Hematopoietic multipotent progenitor cell treated with erythropoietin and hydrocortisone succinate and interleukin-3 and kit ligand, for 15 days (in vitro differentiated cells): Measurements from ENCODE around the gene ZNF358.
A peak's percentile ranks its signal among the peaks of the same experiment; 100 is the strongest.

Experiments
- DNase-seq: peaks from one replicate; pipeline ENCODE4 v3.0.0-alpha.2; 2015; ENCODE audit warnings: low spot score

Gene ZNF358

DNA sequence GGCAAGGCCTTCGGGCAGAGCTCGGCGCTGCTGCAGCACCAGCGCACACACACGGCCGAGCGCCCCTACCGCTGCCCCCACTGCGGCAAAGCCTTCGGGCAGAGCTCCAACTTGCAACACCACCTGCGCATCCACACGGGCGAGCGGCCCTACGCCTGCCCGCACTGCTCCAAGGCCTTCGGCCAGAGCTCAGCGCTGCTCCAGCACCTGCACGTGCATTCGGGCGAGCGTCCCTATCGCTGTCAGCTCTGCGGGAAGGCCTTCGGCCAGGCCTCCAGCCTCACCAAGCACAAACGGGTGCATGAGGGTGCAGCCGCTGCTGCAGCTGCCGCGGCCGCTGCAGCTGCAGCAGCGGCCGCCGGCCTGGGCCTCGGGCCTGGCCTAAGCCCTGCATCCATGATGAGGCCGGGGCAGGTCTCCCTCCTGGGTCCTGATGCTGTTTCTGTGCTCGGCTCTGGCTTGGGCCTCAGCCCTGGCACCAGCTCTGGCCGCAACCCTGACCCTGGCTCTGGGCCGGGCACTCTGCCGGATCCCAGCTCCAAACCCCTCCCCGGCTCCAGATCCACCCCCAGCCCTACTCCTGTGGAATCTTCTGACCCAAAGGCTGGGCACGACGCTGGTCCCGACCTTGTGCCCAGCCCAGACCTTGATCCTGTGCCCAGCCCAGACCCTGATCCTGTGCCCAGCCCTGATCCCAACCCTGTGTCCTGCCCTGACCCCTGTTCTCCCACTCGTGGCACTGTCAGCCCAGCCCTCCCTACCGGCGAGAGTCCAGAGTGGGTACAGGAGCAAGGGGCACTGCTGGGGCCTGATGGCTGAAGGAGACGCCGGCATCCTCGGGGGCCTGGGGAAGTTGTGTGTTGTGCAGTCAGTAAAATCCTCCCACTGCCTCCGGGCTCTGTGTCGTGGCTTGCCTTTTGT, 4.5 kb downstream of the ZNF358 start:
- DNase-seq = no peak

DNA sequence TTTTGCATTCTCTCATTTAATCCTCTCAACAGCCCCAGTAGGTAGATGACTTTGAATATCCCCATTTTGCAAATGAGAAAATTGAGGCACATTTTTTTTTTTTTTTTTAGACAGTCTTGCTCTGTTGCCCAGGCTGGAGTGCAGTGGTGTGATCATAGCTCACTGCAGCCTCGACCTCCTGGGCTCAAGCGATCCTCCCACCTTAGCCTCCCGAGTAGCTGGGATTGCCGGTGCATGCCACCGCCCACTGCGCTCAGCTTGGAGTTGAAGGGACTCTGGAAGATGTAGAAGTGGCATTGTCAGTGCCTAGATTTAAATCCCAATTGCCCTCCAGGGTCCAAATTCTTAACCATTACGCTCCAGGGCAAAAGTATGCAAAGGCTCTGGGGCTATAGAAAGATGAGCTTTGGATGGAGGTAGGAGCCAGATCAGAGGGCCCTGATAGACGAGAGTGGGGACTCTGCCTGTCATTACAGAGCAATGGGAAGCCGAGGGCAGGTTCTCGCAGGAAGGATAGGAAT, 5.7 kb downstream of the ZNF358 start:
- DNase-seq = no peak

DNA sequence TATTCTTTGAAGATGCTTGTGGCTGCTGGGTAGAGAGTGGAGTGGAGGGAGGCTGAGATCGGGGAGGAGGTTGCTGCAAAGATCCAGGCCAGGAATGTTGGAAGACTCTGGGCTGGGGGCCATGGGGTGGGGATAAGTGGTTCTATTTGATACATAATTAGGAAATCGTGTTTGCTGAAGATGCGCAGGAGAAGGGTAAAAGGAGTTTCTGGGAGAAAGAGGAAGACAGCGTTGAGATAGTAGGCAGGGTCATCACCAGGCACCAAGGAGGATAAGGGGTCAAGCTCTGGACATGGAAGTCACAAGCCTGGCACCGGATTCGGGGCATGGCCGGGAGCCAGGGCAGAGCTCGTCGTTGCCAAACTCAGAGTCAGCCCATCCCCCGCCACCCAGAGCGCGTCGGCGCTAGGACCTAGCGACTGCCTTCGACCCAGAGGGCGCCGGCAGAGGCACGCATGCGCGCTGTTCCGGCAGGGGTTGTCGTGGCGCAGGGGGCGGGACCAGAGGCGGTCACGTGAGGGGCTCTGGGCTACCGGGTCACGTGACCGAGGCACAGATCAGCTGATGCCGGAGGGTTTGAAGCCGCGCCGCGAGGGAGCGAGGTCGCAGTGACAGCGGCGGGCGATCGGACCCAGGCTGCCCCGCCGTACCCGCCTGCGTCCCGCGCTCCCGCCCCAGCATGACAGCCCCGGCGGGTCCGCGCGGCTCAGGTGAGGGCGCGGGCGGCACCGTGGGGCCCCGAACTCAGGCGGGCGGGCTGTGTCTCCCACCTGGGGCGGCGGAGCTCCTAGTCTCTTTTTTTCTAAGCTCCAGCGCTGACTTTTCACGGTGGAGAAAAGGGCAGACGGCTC, 6.4 kb downstream of the ZNF358 start, which contains the start of gene MCOLN1:
Gene MCOLN1 (plus strand): TSS at position 553 of the 851 bp plus-strand sequence. CDS start 127 bp downstream, at position 680.
- DNase-seq = peak; percentile 99

DNA sequence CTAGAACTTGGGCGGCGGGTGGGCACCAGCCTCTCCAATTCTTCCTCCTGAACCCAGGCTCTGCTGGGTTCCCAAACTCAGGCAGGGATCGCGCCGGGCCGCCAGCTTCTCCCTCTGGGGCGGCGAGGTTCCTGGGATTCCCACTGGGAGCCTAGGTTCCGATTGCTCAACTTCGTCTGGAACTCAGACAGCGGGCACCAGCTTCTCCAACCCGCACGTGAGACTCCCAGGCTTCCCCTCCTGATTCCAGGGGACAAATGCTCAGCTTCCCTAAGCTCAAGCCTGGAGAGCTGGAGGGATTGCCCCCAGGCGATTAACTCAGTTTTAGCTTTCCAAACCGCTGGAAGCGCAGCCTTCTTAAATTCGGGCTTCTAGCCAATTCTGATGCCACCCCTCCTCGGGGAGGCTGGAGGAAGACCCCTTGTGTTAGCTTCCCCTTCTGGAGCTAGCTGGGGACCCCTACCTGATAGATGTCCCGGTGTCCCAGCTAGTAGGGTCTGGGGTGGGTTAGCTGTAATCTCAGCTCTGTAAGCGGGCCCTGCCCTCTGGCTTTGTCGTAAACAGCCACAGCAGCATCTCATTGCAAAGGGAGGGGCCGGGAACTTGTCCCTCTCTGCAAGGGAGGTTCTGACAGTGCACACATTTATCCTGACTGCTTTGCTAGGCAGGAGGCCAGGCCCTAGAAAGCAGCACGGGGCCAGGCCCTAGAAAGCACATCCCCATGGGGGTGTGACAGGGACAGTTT, 7.2 kb downstream of the ZNF358 start:
- DNase-seq = peak; percentile 60

DNA sequence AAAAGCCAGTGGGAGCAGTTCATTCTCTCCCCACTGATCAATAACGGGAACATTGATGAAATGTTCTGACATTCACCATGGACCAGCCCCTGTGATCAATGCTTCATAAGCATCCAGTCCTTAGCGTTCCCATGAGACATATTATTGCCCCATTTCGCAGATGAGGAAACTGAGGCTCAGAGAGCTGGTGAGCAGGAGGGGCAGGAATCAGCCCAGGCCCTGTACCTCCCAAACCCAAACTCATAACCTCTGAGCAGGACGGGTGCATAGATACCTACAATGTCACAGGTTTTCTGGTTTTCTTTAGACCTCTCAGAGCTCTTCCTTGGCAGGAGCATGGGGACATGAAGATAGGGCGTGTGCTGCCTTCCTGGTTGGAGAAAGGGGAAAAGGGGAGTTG, 8.6 kb downstream of the ZNF358 start:
- DNase-seq = no peak

DNA sequence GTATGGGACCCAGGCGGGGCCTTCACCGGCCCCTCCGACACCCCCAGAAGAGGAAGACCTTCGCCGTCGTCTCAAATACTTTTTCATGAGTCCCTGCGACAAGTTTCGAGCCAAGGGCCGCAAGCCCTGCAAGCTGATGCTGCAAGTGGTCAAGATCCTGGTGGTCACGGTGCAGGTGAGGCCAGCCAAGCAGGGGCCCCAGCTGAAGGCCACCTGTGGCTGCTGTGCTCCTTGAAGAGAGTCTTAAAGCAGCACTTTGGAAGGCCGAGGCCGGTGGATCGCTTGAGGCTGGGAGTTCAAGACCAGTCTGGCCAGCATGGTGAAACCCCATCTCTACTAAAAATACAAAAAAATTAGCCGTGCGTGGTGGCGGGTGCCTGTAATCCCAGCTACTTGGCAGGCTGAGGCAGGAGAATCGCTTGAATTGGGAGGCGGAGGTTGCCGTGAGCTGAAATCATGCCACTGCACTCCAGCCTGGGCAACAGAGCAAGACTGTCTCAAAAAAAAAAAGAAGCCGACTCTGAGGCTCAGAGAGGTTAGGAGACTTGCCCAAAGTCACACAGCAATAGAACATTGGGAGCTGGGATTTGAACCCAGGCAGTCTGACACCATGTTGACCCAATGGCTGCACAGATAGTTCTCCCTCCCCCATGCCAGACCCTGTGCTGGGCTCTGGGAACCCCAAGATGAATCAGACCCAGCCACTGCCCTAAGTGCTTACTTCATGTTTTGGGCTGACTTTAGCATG, 9.3 kb downstream of the ZNF358 start:
- DNase-seq = no peak

DNA sequence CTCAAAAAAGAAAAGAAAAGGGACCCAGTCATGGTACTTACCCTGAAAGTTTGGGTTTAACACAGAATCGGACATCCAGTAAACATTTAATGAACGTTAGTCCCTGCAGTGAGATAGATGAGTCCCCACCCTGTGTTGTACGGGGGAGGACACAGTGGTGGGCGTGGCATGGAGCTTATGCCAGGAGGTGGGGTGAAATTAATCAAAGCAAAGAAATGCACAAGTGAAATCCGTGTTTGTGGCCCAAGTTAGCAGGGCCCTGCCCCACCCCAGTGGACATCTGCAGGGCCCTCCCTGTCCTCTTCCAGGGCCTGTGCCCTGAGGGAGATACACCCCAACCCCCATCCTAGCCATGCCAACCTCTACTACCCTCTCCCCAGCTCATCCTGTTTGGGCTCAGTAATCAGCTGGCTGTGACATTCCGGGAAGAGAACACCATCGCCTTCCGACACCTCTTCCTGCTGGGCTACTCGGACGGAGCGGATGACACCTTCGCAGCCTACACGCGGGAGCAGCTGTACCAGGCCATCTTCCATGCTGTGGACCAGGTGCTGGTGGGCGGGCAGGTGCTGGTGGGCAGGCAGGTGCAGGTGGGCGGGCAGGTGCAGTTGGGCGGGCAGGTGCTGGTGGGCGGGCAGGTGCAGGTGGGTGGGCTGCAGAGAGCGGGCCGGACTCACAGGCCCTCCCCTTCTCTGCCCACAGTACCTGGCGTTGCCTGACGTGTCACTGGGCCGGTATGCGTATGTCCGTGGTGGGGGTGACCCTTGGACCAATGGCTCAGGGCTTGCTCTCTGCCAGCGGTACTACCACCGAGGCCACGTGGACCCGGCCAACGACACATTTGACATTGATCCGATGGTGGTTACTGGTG, 10.4 kb downstream of the ZNF358 start:
- no peak for DNase-seq

DNA sequence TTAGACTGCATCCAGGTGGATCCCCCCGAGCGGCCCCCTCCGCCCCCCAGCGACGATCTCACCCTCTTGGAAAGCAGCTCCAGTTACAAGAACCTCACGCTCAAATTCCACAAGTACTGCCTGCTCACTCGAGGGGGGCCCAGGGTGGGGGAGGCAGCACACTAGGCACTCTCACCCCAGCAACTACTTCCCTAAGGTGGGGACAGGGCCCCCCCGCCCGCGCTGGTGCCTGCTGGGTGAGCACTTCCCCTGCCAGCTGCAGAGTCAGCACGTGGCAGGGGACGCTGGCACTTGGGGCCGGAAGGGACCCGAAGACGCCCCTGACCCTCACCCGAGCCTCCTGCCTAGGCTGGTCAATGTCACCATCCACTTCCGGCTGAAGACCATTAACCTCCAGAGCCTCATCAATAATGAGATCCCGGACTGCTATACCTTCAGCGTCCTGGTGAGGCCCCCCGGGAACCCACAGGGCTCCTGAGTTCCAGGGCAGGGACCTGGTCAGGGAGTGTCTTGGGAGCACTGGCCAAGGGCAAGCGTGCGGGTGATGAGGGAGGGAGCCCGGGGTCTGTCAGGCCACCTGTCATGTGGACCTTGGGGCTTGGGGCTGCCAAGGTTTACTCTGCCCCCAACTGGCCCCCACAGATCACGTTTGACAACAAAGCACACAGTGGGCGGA, 11.8 kb downstream of the ZNF358 start:
- no peak for DNase-seq

DNA sequence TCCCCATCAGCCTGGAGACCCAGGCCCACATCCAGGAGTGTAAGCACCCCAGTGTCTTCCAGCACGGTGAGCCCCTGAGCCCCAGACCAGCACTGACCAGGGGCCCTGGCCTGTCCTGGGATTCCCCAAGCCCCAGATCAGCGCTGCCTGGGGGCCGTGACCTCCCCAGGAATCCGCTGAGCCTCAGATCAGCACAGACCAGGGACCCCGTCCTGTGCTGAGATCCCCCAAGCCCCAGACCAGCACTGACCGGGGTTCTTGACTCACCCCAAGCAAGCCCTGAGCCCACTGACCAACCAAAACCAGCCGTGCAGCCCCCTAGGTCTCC, 12.3 kb downstream of the ZNF358 start:
- DNase-seq = no peak

DNA sequence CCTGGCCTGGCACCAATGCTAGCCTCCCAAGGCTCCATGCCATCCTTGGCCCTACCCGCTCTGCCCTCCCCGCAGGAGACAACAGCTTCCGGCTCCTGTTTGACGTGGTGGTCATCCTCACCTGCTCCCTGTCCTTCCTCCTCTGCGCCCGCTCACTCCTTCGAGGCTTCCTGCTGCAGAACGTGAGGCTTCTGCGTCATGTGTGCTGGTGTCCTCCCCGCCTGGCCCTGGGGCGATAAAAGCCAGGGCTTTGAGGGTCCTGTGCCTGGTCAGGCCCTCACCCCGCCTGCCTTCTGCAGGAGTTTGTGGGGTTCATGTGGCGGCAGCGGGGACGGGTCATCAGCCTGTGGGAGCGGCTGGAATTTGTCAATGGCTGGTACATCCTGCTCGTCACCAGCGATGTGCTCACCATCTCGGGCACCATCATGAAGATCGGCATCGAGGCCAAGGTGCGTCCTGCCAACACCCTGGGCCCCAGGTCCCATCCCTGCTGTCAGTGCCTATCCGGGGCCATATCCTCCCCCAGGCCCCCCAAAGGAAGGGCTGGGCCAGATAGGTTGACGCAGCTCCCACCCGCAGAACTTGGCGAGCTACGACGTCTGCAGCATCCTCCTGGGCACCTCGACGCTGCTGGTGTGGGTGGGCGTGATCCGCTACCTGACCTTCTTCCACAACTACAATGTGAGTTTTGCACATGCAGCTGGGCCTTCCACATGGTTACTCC, 12.8 kb downstream of the ZNF358 start:
- DNase-seq = no peak

DNA sequence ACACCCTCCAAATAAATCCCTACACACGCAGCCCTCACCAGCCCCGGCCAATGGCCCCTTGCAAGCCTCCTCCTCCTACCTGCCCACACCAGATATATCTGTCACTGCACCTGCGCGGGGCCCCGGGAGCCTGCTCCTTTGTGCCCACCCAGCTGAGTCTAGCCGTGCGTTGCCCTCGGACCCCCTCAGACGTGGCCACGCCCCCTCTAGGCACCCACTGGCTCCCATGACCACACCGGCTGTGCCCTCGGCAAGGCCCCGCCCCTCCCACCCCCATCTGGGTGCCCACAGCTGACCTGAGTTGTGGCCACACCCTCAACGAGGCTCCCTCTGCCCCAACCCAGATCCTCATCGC, 13.3 kb downstream of the ZNF358 start:
- DNase-seq = no peak

DNA sequence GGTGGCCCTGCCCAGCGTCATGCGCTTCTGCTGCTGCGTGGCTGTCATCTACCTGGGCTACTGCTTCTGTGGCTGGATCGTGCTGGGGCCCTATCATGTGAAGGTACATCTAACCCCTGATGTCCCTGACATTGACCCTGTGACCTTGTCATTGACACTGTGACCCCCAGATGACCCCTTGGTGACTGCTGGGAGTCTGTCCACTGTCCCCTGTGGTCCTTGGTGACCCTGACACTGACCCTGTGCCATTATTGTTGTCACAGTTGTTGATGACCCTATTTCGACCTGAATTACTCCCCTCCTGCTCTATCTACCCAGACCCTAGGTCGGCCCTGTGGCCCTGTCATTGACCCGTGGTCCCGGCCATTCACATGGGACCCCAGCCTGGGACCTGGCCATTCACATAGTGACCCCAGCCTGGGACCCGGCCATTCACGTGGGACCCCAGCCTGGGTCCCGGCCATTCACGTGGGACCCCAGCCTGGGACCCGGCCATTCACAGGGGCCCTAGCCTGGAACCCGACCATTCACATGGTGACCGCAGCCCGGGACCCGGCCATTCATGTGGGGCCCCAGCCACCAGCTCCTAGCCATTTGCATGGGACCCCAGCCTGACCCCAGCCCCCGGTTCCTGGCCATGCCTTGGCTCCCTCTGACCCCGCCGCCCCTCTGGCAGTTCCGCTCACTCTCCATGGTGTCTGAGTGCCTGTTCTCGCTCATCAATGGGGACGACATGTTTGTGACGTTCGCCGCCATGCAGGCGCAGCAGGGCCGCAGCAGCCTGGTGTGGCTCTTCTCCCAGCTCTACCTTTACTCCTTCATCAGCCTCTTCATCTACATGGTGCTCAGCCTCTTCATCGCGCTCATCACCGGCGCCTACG, 13.9 kb downstream of the ZNF358 start:
- DNase-seq = no peak

DNA sequence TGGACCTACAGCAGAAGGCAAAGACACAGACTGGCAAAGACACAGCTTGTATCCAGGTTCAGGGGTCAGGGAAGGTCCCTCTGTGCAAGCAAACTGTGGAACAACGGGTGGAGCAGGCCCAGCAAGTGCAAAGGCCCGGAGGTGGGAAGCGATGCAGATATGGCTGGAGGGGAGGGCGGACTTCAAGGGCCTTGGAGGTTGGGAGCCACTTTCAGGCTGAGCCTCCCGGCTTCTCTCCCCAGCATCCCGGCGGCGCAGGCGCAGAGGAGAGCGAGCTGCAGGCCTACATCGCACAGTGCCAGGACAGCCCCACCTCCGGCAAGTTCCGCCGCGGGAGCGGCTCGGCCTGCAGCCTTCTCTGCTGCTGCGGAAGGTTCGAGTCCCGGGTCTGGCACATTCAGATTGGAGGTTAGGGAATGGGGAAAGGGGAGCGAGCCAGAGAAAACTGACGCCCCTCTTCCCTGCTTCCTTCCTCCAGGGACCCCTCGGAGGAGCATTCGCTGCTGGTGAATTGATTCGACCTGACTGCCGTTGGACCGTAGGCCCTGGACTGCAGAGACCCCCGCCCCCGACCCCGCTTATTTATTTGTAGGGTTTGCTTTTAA, 17.5 kb downstream of the ZNF358 start:
- DNase-seq = no peak

DNA sequence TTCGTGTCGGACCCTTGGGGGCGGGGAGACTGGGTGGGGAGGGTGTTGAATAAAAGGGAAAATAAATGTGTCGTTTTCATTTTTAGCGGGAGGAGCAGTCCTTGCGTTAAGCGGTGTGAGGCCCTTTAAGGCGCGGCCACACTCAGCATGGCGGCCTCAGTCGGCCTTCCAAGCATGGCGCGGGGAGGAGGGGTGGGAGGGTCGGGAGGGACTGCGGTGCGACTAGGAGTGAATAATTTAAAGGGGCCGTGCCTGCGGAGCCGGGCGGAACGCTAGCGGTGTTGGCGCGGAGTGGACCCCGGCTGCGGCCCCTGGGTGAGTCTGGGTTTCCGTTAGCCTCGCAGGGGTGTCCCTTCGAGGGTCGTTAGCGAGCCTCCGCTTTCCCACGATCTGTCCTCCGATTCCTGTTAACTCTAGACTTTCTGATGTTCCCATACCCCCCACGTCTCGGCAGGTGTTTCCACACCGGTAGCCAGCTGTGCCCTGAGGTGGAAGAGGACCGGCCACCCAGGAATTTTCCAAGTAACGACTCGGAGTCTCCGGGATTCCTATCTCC, 18.1 kb downstream of the ZNF358 start:
- peak; percentile 82 for DNase-seq

DNA sequence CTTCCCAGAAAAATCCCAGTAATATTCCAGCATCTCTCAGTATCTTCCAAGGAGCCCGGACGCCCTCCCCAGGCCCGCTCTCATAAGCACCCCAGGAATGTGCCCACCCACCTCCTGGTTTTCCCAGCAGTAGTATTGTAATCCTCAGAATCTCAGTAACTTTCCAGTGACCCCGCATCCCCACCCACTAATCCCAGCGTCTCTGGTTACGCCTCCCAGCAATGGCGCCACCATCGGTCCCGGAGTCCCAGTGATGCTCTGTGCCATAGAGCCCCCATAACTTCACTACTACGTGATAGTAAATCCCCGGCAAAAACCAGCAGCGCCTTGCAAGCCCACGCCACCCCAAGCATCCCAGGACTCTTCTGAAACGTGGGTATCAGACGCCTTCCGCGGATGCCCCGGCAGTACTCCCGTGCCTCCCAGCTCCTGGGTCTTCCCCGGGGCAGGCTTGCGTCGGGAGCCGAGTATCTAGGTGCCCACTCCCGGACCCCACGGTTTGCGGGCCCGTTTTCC, 18.7 kb downstream of the ZNF358 start:
- DNase-seq = no peak

DNA sequence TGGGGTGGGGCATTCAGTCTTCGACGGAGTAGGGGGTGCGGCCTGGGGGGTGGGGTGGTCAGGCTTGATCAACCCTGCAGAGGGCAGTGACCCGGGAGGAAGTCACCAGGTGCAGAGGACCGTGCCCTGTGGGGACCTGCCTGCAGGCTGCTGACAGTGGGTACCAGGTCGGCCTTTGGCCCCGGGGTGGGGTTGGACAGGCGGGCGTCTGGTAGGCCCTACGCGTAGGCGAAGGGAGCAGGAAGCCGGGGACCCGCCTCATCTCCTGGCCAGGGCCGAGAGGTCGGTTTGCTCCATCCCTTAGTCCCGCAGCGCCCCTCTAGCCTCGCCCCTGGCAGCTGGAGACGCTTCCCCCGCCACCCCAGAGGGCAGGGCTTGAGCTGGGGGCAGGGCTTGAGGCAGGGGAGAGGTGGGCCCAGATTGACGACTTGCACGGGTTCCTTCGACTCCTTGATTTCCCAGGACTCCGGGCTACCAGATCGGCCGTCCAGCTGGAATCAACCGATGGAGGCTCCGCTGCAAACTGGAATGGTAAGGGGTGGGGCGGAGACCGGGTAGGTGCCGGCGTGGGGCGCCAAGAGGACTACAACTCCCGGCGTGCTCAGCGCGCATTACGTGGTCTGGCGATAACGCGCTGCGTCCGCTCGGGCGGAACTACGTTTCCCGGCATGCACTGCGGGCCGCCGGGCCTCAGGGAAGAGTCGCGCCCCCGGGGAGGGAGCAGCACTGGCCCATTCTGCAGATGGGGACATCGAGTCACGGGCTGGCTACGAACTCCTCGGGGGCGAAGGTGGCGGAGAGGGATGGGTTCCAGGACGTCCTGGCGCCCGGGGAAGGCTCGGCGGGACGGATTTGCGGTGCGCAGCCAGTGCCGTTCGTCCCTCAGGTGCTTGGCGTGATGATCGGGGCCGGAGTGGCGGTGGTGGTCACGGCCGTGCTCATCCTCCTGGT, 19.4 kb downstream of the ZNF358 start, which contains the start of gene PNPLA6:
Gene PNPLA6 (plus strand): TSS at position 671 of the 951 bp plus-strand sequence. CDS start 72 bp downstream, at position 743.
- peak; percentile 95 for DNase-seq
